Measurements from ENCODE around the gene DCAKD. TPM values are rescaled to one million over a fixed set of nuclear protein-coding genes. Genes with fewer than 3 reads are reported as not detected.

The DCAKD gene
- total and polyA plus RNA-seq, 2 of the 8 experiments (the other 6 are each of a cell fraction or from before 2014, with no cell fraction given), result 35.6 to 52.9 TPM

DNA sequence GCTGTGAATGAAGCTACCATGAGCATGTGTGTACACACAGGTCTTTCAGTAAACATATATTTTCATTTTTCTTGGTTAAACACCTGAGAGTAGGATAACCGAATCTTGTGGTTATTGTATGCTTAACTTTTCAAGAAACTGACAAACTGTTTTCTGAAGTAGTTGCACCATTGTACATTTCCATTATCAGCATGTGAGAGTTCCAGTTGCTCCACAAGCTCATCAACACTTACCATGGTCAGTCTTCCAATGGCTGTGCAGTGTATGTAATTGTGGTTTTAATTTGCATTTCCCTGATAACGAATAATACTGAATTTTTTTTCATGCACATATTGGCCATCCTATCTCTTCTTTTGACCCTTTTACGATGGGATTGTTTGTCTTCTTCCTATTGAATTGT lies 52.0 kb downstream of the DCAKD start:
- H3K18ac ChIP-seq (ENCODE audit: extremely low read depth, low read length), result no peak overlapping the region
- ChIA-PET POLR2A (ENCODE audit: partially characterized antibody) (no interaction called here), CTCF (ENCODE audit: partially characterized antibody) (interaction anchor here (1.6 to 16.0 kb wide), 4 partner anchors 9 to 22 kb away, joined by 3 to 102 read pairs (median 32); no protein-coding TSS in a partner anchor)
- H3K56ac ChIP-seq (replicated peaks; ENCODE audit: insufficient read length, low read depth, low read length), result no peak overlapping the region
- H3K23me2 ChIP-seq (ENCODE audit: low read depth, low read length), result no peaks in the 10 kb centered on the region
- H2BK120ac ChIP-seq (replicated peaks; ENCODE audit: low read depth, low read length), result no peak overlapping the region
- H2BK5ac ChIP-seq (ENCODE audit: low read depth, low read length), result no peak overlapping the region
- FAIRE-seq (no peak), DNase-seq (ENCODE audit: low read depth in 1 of 2, low spot score in 2 of 2) (no peak)
- H2BK12ac ChIP-seq (ENCODE audit: low read depth, low read length), result no peak overlapping the region
- 86% methylated on average over 3 of the region's 3 CpGs; no CpG with 5 or more reads in 1 of the 2 experiments for whole genome bisulfite sequencing, 2 experiments (ENCODE audit: extremely low coverage in 1 of 2, insufficient coverage in 1 of 2, insufficient read length in 1 of 2, insufficient replicate concordance in 2 of 2, low coverage in 1 of 2, low lambda C conversion rate in 2 of 2, missing lambda C conversion rate in 1 of 2)
- no peaks in the 10 kb centered on the region for H3K79me1 ChIP-seq (ENCODE audit: low read depth, low read length)
- H2AK5ac ChIP-seq (ENCODE audit: low read depth, low read length), result no peak overlapping the region
- H3K14ac ChIP-seq (ENCODE audit: insufficient read length), result no peak overlapping the region
- H4K91ac ChIP-seq (replicated peaks; ENCODE audit: insufficient read length, low read length), result no peak overlapping the region
- H2BK15ac ChIP-seq (ENCODE audit: low read length), result no peak overlapping the region
- H3K4ac ChIP-seq (replicated peaks; ENCODE audit: insufficient read length, low read depth, low read length), result no peak overlapping the region
- no peaks in the 10 kb centered on the region for H3K36me3 ChIP-seq (ENCODE audit: control insufficient read depth in 2 of 4, insufficient read depth in 4 of 4, low read length in 3 of 4)
- H4K8ac ChIP-seq (ENCODE audit: extremely low read depth, insufficient read depth, low read length), result no peak overlapping the region
- H3K4me2 ChIP-seq (ENCODE audit: insufficient read depth in 1 of 2, low read depth in 2 of 2, low read length in 2 of 2), result no peak overlapping the region
- H3K4me1 ChIP-seq (replicated peaks in 1 of 4; ENCODE audit: control insufficient read depth in 3 of 4, insufficient read depth in 4 of 4, low read length in 3 of 4), result peaks cover 5 to 11% (median 6%) of the 10 kb centered on the region in 4 experiments
- H3K4me3 ChIP-seq (ENCODE audit: extremely low read depth in 1 of 4, insufficient read depth in 2 of 4, low read depth in 3 of 4, low read length in 4 of 4), result no peak overlapping the region
- no peak overlapping the region for H3K23ac ChIP-seq (ENCODE audit: insufficient read length)
- H3K9ac ChIP-seq (replicated peaks in 1 of 4; ENCODE audit: extremely low read depth in 1 of 4, low read depth in 3 of 4, low read length in 3 of 4), result no peak overlapping the region
- no peak overlapping the region for H2BK20ac ChIP-seq (ENCODE audit: low read length)
- no peaks in the 10 kb centered on the region for H3K79me2 ChIP-seq (ENCODE audit: control insufficient read depth in 1 of 2, insufficient read depth in 2 of 2, low read length in 2 of 2)
- peaks cover 0 to 6% (median 2%) of the 10 kb centered on the region in 4 experiments; a peak in 2 of 7 replicates for H3K27me3 ChIP-seq (replicated peaks in 1 of 4; ENCODE audit: control insufficient read depth in 3 of 4, extremely low read depth in 1 of 4, insufficient read depth in 3 of 4, low read length in 3 of 4)
- H4K5ac ChIP-seq (ENCODE audit: insufficient read length, low read depth, low read length), result no peak overlapping the region
- H2AFZ ChIP-seq (ENCODE audit: low read length), result no peak overlapping the region
- peaks cover 0 to 7% of the 10 kb centered on the region in 2 experiments; a peak in 2 of 4 replicates for H3K9me3 ChIP-seq (ENCODE audit: insufficient read depth in 2 of 2, low read depth in 1 of 2, low read length in 1 of 2)
- H3K27ac ChIP-seq (ENCODE audit: low read depth, low read length), result no peak overlapping the region
- H4K20me1 ChIP-seq (replicated peaks in 1 of 2; ENCODE audit: control insufficient read depth in 1 of 2, insufficient read depth in 2 of 2, low read length in 2 of 2), result no peaks in the 10 kb centered on the region
- TF ChIP-seq JUND (IDR thresholded peaks at IDR 0.05; ENCODE audit: low read length) (no peak), GTF2F1 (IDR thresholded peaks at IDR 0.05; ENCODE audit: borderline replicate concordance, low read depth, low read length) (no peak)
- TF ChIP-seq, protein P1, sequence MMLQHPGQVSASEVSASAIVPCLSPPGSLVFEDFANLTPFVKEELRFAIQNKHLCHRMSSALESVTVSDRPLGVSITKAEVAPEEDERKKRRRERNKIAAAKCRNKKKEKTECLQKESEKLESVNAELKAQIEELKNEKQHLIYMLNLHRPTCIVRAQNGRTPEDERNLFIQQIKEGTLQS (IDR thresholded peaks at IDR 0.05; ENCODE audit: insufficient read depth, low read depth, low read length), result no peak
